HepG2 (cell line): Measurements from ENCODE around the gene PIK3R5. TPM values are rescaled to one million over a fixed set of nuclear protein-coding genes. Genes with fewer than 3 reads are reported as not detected.

ENCODE experiments used
- CEBPG ChIP-seq: IDR thresholded peaks from 2 replicates; pipeline ENCODE4 v1.6.1; 2016
- DNMT3B ChIP-seq: conservative IDR thresholded peaks from 2 replicates; pipeline ENCODE4 v1.6.1; 2016; ENCODE audit warnings: missing biosample characterization, control low read depth
- FOXP1 ChIP-seq, 2 experiments: fragments of 450-650 bp in 1 of 2; IDR thresholded peaks; 2 replicates each; pipeline ENCODE4 v1.6.1; 2017 to 2018; ENCODE audit warnings: antibody characterized with exemption in 1 of 2
- KLF12 ChIP-seq: sonication (generic); formaldehyde crosslinking; IDR thresholded peaks from 2 replicates; pipeline ENCODE4 v1.4.0; 2020; ENCODE audit warnings: missing genetic modification reagents, borderline replicate concordance
- MIER3 ChIP-seq: IDR thresholded peaks from 2 replicates; pipeline ENCODE4 v1.6.1; 2016; ENCODE audit warnings: missing compliant biosample characterization, borderline replicate concordance
- MXD4 ChIP-seq: IDR thresholded peaks from 2 replicates; pipeline ENCODE4 v1.6.1; 2016; ENCODE audit warnings: mild to moderate bottlenecking, missing biosample characterization, missing genetic modification reagents
- NFKBIZ ChIP-seq: IDR thresholded peaks from 2 replicates; pipeline ENCODE4 v1.6.1; 2018; ENCODE audit warnings: missing genetic modification reagents, missing compliant biosample characterization
- NR2C2 ChIP-seq: sonication (generic); formaldehyde crosslinking; IDR thresholded peaks from 2 replicates; pipeline ENCODE4 v1.4.0; 2020; ENCODE audit warnings: missing genetic modification reagents, mild to moderate bottlenecking, moderate library complexity, borderline replicate concordance
- PITX1 ChIP-seq: sonication (generic); formaldehyde crosslinking; IDR thresholded peaks from 2 replicates; pipeline ENCODE4 v1.5.1; 2020; ENCODE audit warnings: mild to moderate bottlenecking, missing genetic modification reagents
- RFX5 ChIP-seq: IDR thresholded peaks from 2 replicates; pipeline ENCODE4 v1.6.1; 2011; ENCODE audit warnings: low read depth, low read length, improper control_type of control experiment
- RORA ChIP-seq: sonication (generic); formaldehyde crosslinking; IDR thresholded peaks from 2 replicates; pipeline ENCODE4 v1.5.0; 2020; ENCODE audit warnings: mild to moderate bottlenecking, missing genetic modification reagents, moderate library complexity
- SALL1 ChIP-seq: sonication (generic); formaldehyde crosslinking; IDR thresholded peaks from 2 replicates; pipeline ENCODE4 v1.8.0; 2022; ENCODE audit warnings: mild to moderate bottlenecking, missing genetic modification reagents
- SP4 ChIP-seq: sonication (generic); formaldehyde crosslinking; IDR thresholded peaks from 2 replicates; pipeline ENCODE4 v1.8.1; 2023; ENCODE audit warnings: mild to moderate bottlenecking, missing genetic modification reagents
- STAG1 ChIP-seq: sonication (generic); formaldehyde crosslinking; IDR thresholded peaks from 2 replicates; pipeline ENCODE4 v1.4.0; 2020; ENCODE audit warnings: missing genetic modification reagents
- TBX2 ChIP-seq: sonication (generic); formaldehyde crosslinking; IDR thresholded peaks from 2 replicates; pipeline ENCODE4 v1.5.0; 2020; ENCODE audit warnings: missing genetic modification reagents, mild to moderate bottlenecking, borderline replicate concordance
- TRIM24 ChIP-seq: sonication (generic); formaldehyde crosslinking; IDR thresholded peaks from 2 replicates; pipeline ENCODE4 v1.8.0; 2022; ENCODE audit warnings: mild to moderate bottlenecking, missing genetic modification reagents
- U2AF2 ChIP-seq: fragments of 200-400 bp; formaldehyde crosslinking; IDR thresholded peaks from 2 replicates; pipeline ENCODE4 v1.6.1; 2017; ENCODE audit warnings: low read depth, mild to moderate bottlenecking, low read length
- XRCC5 ChIP-seq: fragments of 200-400 bp; formaldehyde crosslinking; optimal IDR thresholded peaks from 2 replicates; pipeline ENCODE3; 2017; ENCODE audit warnings: mild to moderate bottlenecking, low read length
- ZFP36L1 ChIP-seq: sonication (generic); formaldehyde crosslinking; IDR thresholded peaks from 2 replicates; pipeline ENCODE4 v1.8.0; 2022; ENCODE audit warnings: mild to moderate bottlenecking, missing genetic modification reagents, moderate library complexity
- ZNF205 ChIP-seq: IDR thresholded peaks from 2 replicates; pipeline ENCODE4 v1.6.1; 2018; ENCODE audit warnings: missing biosample characterization, missing genetic modification reagents
- ZNF24 ChIP-seq: fragments of 450-650 bp; IDR thresholded peaks from 2 replicates; pipeline ENCODE4 v1.6.1; 2017; ENCODE audit warnings: antibody characterized with exemption, mild to moderate bottlenecking
- ZNF251 ChIP-seq: sonication (generic); formaldehyde crosslinking; IDR thresholded peaks from 2 replicates; pipeline ENCODE4 v1.9.0; 2021; ENCODE audit warnings: mild to moderate bottlenecking, missing genetic modification reagents
- ZNF260 ChIP-seq: sonication (generic); formaldehyde crosslinking; IDR thresholded peaks from 2 replicates; pipeline ENCODE4 v1.4.0; 2020; ENCODE audit warnings: missing genetic modification reagents, low read depth, mild to moderate bottlenecking, borderline replicate concordance
- ZNF431 ChIP-seq: sonication (generic); formaldehyde crosslinking; IDR thresholded peaks from 2 replicates; pipeline ENCODE4 v1.9.0; 2022; ENCODE audit warnings: missing genetic modification reagents, low read depth, mild to moderate bottlenecking, borderline replicate concordance
- ZNF446 ChIP-seq: sonication (generic); formaldehyde crosslinking; IDR thresholded peaks from 2 replicates; pipeline ENCODE4 v1.5.0; 2020; ENCODE audit warnings: mild to moderate bottlenecking, missing genetic modification reagents
- ZNF552 ChIP-seq: sonication (generic); formaldehyde crosslinking; IDR thresholded peaks from 2 replicates; pipeline ENCODE4 v1.9.0; 2022; ENCODE audit warnings: missing genetic modification reagents, mild to moderate bottlenecking, borderline replicate concordance
- ZNF841 ChIP-seq: sonication (generic); formaldehyde crosslinking; IDR thresholded peaks from 2 replicates; pipeline ENCODE4 v1.8.1; 2023; ENCODE audit warnings: missing genetic modification reagents, borderline replicate concordance
- polyA plus RNA-seq, 8 experiments: library from polyadenylated mRNA; depleted of rRNA in 3 of 8; stranded (reverse) in 7 of 8; unstranded in 1 of 8; fragments of >200 nt; fragmentation: Illumina TruSeq in 4 of 8; extraction: Trizol in 4 of 8; gene quantifications; 2 replicates each; pipeline versions ENCODE4 v1.2.1 to v1.2.3, GENCODE V29; 2011 to 2016; ENCODE audit warnings: low read depth in 4 of 8, missing spikeins in 1 of 8, mixed read lengths in 1 of 8; ENCODE audit not compliant: insufficient read depth in 1 of 8
- total RNA-seq, 5 experiments: library from RNA; depleted of rRNA; stranded (reverse); fragments of >200 nt; fragmentation: Illumina TruSeq; extraction: Trizol; gene quantifications; 2 replicates each; pipeline ENCODE4 v1.2.3, GENCODE V29; 2016; ENCODE audit warnings: low read depth in 1 of 5
- TF ChIP-seq, protein P1 (sequence below): sonication (generic); formaldehyde crosslinking; IDR thresholded peaks from 2 replicates; pipeline ENCODE4 v1.5.0; 2020; ENCODE audit warnings: missing genetic modification reagents
- TF ChIP-seq, protein P2 (sequence below): sonication (generic); formaldehyde crosslinking; IDR thresholded peaks from 2 replicates; pipeline ENCODE4 v1.4.0; 2020; ENCODE audit warnings: missing genetic modification reagents, borderline replicate concordance
- TF ChIP-seq, protein P3 (sequence below): sonication (generic); formaldehyde crosslinking; IDR thresholded peaks from 2 replicates; pipeline ENCODE4 v1.8.1; 2023; ENCODE audit warnings: missing genetic modification reagents, mild to moderate bottlenecking, borderline replicate concordance

PIK3R5 gene
- total and polyA plus RNA-seq, 2 of the 13 experiments (the other 11 are each of a cell fraction or from before 2014, with no cell fraction given), result not detected

DNA sequence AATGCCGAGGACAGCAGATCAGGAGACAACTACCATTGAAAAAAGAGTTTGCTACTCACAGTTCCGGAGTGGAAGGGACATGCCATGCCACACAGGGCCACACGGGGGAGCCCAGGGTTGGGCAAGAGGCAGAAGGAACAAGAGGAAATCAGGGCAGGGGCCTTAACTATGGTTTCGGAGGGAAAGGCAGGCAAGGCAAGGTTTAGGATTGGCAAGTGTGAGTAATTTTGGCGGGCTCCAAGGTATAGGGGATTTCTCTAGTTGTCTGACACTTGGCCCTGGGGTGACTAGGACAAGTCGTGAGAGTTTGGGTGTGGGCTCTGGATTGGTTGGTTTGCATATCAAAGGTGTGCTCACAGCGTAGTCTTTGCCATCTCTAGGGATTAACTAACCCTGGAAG lies 28.8 kb upstream of the PIK3R5 start (continued):
- TF ChIP-seq RORA (CRISPR knock-in tag) (no peak), ZNF260 (no peak), NR2C2 (CRISPR knock-in tag) (no peak), SP4 (CRISPR knock-in tag) (no peak), NFKBIZ (CRISPR knock-in tag) (no peak), CEBPG (CRISPR knock-in tag) (peak; percentile 36; the same call in 1 of the 2 replicates), ZNF205 (CRISPR knock-in tag) (no peak), RFX5 (no peak), ZNF552 (no peak), XRCC5 (peak; percentile 38), STAG1 (peak; percentile 64), FOXP1 (IDR thresholded peaks at IDR 0.05) (no peak), FOXP1 (CRISPR knock-in tag; IDR thresholded peaks at IDR 0.05) (no peak), SALL1 (0 out of 2 replicates have a peak, but pooled peaks have one; percentile 11), U2AF2 (no peak), MXD4 (CRISPR knock-in tag) (no peak), PITX1 (CRISPR knock-in tag) (no peak), ZNF251 (CRISPR knock-in tag) (no peak), ZNF431 (CRISPR knock-in tag) (no peak), DNMT3B (no peak), KLF12 (CRISPR knock-in tag) (no peak), ZFP36L1 (no peak), ZNF24 (no peak), TBX2 (CRISPR knock-in tag) (no peak), ZNF841 (CRISPR knock-in tag) (no peak), MIER3 (no peak), TRIM24 (CRISPR knock-in tag) (no peak), ZNF446 (CRISPR knock-in tag) (no peak)
- TF ChIP-seq, protein P1, sequence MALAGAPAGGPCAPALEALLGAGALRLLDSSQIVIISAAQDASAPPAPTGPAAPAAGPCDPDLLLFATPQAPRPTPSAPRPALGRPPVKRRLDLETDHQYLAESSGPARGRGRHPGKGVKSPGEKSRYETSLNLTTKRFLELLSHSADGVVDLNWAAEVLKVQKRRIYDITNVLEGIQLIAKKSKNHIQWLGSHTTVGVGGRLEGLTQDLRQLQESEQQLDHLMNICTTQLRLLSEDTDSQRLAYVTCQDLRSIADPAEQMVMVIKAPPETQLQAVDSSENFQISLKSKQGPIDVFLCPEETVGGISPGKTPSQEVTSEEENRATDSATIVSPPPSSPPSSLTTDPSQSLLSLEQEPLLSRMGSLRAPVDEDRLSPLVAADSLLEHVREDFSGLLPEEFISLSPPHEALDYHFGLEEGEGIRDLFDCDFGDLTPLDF (CRISPR knock-in tag), result no peak
- TF ChIP-seq, protein P2, sequence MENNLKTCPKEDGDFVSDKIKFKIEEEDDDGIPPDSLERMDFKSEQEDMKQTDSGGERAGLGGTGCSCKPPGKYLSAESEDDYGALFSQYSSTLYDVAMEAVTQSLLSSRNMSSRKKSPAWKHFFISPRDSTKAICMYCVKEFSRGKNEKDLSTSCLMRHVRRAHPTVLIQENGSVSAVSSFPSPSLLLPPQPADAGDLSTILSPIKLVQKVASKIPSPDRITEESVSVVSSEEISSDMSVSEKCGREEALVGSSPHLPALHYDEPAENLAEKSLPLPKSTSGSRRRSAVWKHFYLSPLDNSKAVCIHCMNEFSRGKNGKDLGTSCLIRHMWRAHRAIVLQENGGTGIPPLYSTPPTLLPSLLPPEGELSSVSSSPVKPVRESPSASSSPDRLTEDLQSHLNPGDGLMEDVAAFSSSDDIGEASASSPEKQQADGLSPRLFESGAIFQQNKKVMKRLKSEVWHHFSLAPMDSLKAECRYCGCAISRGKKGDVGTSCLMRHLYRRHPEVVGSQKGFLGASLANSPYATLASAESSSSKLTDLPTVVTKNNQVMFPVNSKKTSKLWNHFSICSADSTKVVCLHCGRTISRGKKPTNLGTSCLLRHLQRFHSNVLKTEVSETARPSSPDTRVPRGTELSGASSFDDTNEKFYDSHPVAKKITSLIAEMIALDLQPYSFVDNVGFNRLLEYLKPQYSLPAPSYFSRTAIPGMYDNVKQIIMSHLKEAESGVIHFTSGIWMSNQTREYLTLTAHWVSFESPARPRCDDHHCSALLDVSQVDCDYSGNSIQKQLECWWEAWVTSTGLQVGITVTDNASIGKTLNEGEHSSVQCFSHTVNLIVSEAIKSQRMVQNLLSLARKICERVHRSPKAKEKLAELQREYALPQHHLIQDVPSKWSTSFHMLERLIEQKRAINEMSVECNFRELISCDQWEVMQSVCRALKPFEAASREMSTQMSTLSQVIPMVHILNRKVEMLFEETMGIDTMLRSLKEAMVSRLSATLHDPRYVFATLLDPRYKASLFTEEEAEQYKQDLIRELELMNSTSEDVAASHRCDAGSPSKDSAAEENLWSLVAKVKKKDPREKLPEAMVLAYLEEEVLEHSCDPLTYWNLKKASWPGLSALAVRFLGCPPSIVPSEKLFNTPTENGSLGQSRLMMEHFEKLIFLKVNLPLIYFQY (CRISPR knock-in tag), result no peak
- TF ChIP-seq, protein P3, sequence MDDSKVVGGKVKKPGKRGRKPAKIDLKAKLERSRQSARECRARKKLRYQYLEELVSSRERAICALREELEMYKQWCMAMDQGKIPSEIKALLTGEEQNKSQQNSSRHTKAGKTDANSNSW (CRISPR knock-in tag), result no peak
